Esophagus squamous epithelium (tissue), 5 donors: Measurements from ENCODE around the gene TBC1D9. TPM values are rescaled to one million over a fixed set of nuclear protein-coding genes. Genes with fewer than 3 reads are reported as not detected.
"Not testable (repeated sequence)": the region's sequence is repeated elsewhere in the genome, so short reads cannot be mapped to it uniquely, and the experiment has no call there.

Experiments
- DNase-seq: peaks from one replicate; lab custom pipeline; 2025; lab: John Stamatoyannopoulos, UW
- H3K27ac ChIP-seq, 4 donors: fragments of 200-600 bp; sonication (generic); one replicate each; pipeline ENCODE4 v1.5.1; 2016 to 2019; ENCODE audit warnings: mild to moderate bottlenecking in 1 of 4
- H3K27me3 ChIP-seq, 4 donors: fragments of 200-600 bp; sonication (generic); 1 replicate in 3 of 4; 2 replicates in 1 of 4; pipeline versions ENCODE4 v1.5.1 to v1.6.0; 2017 to 2021; ENCODE audit warnings: antibody characterized with exemption in 1 of 4
- H3K36me3 ChIP-seq, 3 donors: fragments of 200-600 bp; sonication (generic); one replicate each; pipeline ENCODE4 v1.5.1; 2016 to 2019
- H3K4me1 ChIP-seq, 3 donors: fragments of 200-600 bp; sonication (generic); one replicate each; pipeline ENCODE4 v1.5.1; 2017 to 2019
- H3K4me3 ChIP-seq, 4 donors: fragments of 200-600 bp; sonication (generic); 1 replicate in 3 of 4; 2 replicates in 1 of 4; pipeline ENCODE4 v1.5.1; 2016 to 2019; ENCODE audit warnings: mild to moderate bottlenecking in 2 of 4, moderate library complexity in 1 of 4
- H3K9me3 ChIP-seq, 3 donors: fragments of 200-600 bp; sonication (generic); one replicate each; pipeline ENCODE4 v1.5.1; 2016 to 2019
- POLR2A ChIP-seq, 4 donors: fragments of 450-650 bp; IDR thresholded peaks; one replicate each; pipeline ENCODE4 v1.6.1; 2017; ENCODE audit warnings: antibody characterized with exemption in 4 of 4, mild to moderate bottlenecking in 4 of 4, moderate library complexity in 3 of 4
- WGBS, 2 donors: methylation state at CpG; one replicate each; pipeline ENCODE4 v1.1.5; 2018; 5-methylcytosine and 5-hydroxymethylcytosine counted together
- intact Hi-C: fragments of 100-400 bp; cut with DNase I; formaldehyde crosslinking; loops from one replicate; pipeline ENCODE4 v1.15.0; 2022
- total RNA-seq, 4 donors: library from RNA; depleted of rRNA; stranded (reverse); fragments of >200 nt; gene quantifications; one replicate each; pipeline ENCODE4 v1.1.0, GENCODE V29; 2016
- TF ChIP-seq, protein P1 (sequence below), 6 experiments: fragments of 450-650 bp in 4 of 6; fragments of 200-600 bp in 2 of 6; sonication (generic) in 2 of 6; IDR thresholded peaks; one replicate each; pipeline ENCODE4 v1.5.1; 2016 to 2019; ENCODE audit warnings: antibody characterized with exemption in 6 of 6, mild to moderate bottlenecking in 4 of 6, moderate library complexity in 4 of 6
- donor health status: DM: yes; HTN: yes; CAD: no.

Gene TBC1D9
- total RNA-seq, 4 donors from 2014 or later, result 8.6 to 21.0 (median 11.5) TPM

DNA sequence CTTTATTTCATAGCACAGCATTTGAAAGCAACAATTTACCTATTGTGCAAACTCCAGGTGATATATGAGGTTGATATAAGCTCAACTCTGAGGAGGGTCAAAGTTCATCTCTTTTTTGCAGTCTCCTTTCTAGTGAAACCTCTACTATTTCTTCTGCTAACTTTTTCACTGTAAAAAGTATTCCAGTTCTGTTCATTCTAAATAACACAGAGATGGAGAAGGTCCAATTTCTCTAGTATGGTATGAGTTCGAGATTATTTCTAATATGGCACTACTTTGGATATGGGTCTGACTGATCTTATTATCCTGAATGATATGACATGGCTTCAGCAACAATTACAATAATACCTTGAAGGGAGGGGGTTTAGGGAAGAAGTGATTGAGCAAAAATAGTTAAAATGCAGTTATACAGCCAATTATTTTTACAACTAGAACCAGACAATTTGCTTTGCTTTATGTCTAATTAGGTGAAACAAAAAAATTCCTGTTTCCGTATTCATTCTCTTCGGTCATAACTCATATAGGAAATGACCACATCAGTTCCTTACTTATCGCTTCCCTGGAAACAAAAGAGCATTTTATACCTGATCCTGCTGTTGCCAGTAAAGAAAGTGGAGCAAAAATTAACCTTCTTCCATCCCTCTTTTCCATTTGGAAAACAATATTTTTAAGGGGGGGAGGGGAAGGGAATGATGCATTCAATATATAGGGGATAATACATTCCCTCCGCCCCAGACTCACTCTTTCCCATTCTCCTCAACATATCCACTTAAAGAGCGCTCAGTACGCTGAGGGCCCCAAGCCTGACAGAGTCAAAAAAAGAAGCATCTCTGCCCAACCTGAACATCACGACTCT, 1.0 kb downstream of the TBC1D9 start:
- peak overlapping the region; percentile 93 to 97 (median 96) for H3K27ac ChIP-seq
- peaks cover 0 to 33% (median 6%) of the 10 kb centered on the region in 3 donors for H3K4me1 ChIP-seq
- 10 to 13% methylated on average over 6 to 8 of the region's 8 CpGs for WGBS, 2 donors
- TF ChIP-seq, protein P1, sequence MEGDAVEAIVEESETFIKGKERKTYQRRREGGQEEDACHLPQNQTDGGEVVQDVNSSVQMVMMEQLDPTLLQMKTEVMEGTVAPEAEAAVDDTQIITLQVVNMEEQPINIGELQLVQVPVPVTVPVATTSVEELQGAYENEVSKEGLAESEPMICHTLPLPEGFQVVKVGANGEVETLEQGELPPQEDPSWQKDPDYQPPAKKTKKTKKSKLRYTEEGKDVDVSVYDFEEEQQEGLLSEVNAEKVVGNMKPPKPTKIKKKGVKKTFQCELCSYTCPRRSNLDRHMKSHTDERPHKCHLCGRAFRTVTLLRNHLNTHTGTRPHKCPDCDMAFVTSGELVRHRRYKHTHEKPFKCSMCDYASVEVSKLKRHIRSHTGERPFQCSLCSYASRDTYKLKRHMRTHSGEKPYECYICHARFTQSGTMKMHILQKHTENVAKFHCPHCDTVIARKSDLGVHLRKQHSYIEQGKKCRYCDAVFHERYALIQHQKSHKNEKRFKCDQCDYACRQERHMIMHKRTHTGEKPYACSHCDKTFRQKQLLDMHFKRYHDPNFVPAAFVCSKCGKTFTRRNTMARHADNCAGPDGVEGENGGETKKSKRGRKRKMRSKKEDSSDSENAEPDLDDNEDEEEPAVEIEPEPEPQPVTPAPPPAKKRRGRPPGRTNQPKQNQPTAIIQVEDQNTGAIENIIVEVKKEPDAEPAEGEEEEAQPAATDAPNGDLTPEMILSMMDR (IDR thresholded peaks at IDR 0.05), result no peak
- no peak for TF ChIP-seq POLR2A (IDR thresholded peaks at IDR 0.05)
- no peaks in the 10 kb centered on the region for H3K36me3 ChIP-seq
- intact Hi-C loops, result no loop called here
- H3K9me3 ChIP-seq, result no peaks in the 10 kb centered on the region
- H3K27me3 ChIP-seq, result peaks cover 0 to 4% (median 0%) of the 10 kb centered on the region in 4 donors
- no peak for DNase-seq
- H3K4me3 ChIP-seq, result peak overlapping the region; percentile 73 to 89 (median 85)

DNA sequence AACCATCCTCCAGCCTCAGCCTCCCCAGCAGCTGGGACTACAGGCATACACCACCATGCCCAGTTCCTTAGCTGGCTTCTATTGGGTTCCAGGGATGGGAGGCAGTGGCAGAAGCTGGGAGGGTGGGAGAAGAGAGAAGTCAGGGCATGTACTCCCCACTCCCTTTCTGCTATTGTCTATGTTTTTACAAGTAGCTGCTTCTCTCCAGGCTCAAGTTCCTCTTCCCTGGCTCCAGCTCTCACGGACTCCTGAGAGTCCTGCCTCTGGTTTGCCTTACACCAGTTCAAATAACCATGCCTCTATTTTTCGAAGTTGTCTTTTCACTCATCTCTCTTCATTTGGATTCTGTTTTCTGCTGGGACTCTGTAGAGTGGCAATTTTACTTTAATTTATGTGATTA, 2.9 kb downstream of the TBC1D9 start:
- no peak overlapping the region for H3K4me3 ChIP-seq
- no peaks in the 10 kb centered on the region for H3K9me3 ChIP-seq
- H3K36me3 ChIP-seq, result no peaks in the 10 kb centered on the region
- intact Hi-C loops, result no loop called here
- peaks cover 0 to 4% (median 0%) of the 10 kb centered on the region in 4 donors for H3K27me3 ChIP-seq
- WGBS, 2 donors, result 70 to 71% methylated on average over 2 of the region's 2 CpGs
- peaks cover 0 to 33% (median 6%) of the 10 kb centered on the region in 3 donors for H3K4me1 ChIP-seq
- no peak for TF ChIP-seq POLR2A (IDR thresholded peaks at IDR 0.05)
- TF ChIP-seq, protein P1 (IDR thresholded peaks at IDR 0.05), result no peak
- H3K27ac ChIP-seq, result no peak overlapping the region
- no peak for DNase-seq

DNA sequence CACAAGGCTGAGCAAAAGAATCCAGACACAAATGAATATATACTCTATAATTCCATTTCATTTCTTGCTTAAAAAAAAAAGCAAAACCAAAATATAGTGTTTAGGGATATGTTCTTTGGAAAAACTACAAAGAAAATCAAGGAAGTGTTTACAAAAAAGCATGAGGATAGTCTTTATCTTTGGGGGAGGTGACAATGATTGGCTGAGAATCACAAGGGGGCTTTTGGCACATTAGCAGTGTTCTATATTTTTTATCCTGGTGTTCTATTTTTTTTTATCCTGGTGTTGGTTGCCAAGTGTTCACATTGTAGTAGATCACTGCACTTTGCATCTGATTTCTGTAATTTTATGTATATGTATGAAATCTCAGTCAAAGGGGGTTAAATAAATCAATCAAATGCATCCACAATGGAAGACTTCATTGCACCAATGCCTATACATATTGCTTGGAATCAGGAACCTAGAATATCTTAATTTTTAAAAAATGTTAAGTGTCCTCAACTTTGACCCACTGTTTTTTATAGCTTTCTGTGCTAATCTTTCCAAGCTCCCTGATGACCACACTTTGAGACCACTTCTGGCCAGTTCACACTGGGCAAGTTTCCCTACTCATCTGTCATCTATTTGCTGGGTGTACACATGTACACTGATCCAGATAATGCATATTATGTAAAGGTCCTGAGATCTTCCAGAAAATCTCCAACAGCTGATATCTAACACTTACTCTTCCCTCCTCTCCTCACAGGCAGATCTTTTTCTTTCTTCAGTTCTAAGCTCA, 3.7 kb downstream of the TBC1D9 start:
- no peaks in the 10 kb centered on the region for H3K9me3 ChIP-seq
- peaks cover 0 to 30% (median 6%) of the 10 kb centered on the region in 3 donors for H3K4me1 ChIP-seq
- H3K27ac ChIP-seq, result no peak overlapping the region
- H3K4me3 ChIP-seq, result no peak overlapping the region
- no peaks in the 10 kb centered on the region for H3K36me3 ChIP-seq
- TF ChIP-seq, protein P1 (IDR thresholded peaks at IDR 0.05), result no peak
- no peak for TF ChIP-seq POLR2A (IDR thresholded peaks at IDR 0.05)
- H3K27me3 ChIP-seq, result peaks cover 0 to 4% (median 0%) of the 10 kb centered on the region in 4 donors
- intact Hi-C loops, result no loop called here
- no peak for DNase-seq

DNA sequence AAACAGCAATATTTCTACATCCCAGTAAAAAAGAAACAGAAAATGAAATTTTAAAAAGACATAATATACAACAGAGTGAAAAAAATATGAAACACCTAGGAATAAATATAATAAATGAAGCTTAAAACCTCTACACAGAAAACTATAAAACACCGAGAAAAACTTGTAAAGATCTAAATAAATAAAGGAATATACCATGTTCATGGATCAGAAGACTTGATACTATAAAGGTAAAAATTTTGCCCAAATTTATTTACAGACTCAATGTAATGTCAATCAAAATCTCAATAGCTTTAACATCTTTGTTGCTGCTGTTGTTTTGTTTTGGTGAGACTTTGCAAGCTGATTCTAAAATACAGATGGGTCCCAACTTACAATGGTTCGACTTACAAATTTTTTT, 5.7 kb downstream of the TBC1D9 start:
- Histone ChIP-seq H3K9me3 (no peaks in the 10 kb centered on the region), H3K4me3 (no peak overlapping the region), H3K27me3 (no peaks in the 10 kb centered on the region), H3K27ac (no peak overlapping the region), H3K36me3 (no peaks in the 10 kb centered on the region), H3K4me1 (peaks cover 0 to 18% (median 6%) of the 10 kb centered on the region in 3 donors)
- no peak for TF ChIP-seq POLR2A (IDR thresholded peaks at IDR 0.05)
- TF ChIP-seq, protein P1 (IDR thresholded peaks at IDR 0.05), result no peak
- DNase-seq, result no peak
- intact Hi-C loops, result no loop called here
- WGBS, 2 donors, result 89 to 93% methylated on average over 2 of the region's 2 CpGs

DNA sequence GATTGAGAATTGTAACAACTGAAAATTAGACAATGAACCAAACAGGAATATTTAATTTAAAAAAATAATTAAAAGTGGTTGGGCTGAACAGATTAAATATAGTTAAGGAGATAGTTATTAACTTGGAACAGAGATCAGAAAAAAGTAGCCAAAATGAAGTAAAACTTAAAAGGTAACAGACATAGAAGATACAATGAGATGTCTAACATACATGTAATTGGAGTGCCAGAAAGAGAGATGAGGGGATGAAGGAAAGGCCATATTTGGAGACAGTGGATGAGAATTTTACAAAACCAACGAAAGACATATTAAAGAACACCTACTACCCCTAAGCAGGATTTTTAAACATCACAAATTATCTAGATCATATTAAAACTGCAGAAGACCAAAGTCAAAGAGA, 8.0 kb downstream of the TBC1D9 start:
- H3K4me3 ChIP-seq, result no peak overlapping the region
- peaks cover 3 to 12% (median 5%) of the 10 kb centered on the region in 3 donors for H3K4me1 ChIP-seq
- no peak overlapping the region for H3K27ac ChIP-seq
- no peak for TF ChIP-seq POLR2A (IDR thresholded peaks at IDR 0.05)
- TF ChIP-seq, protein P1 (IDR thresholded peaks at IDR 0.05), result no peak
- DNase-seq, result no peak
- no peaks in the 10 kb centered on the region for H3K9me3 ChIP-seq
- no peaks in the 10 kb centered on the region for H3K27me3 ChIP-seq
- H3K36me3 ChIP-seq, result no peaks in the 10 kb centered on the region
- intact Hi-C loops, result no loop called here
- WGBS, 2 donors, result 100% methylated on average over 1 of the region's 1 CpG

DNA sequence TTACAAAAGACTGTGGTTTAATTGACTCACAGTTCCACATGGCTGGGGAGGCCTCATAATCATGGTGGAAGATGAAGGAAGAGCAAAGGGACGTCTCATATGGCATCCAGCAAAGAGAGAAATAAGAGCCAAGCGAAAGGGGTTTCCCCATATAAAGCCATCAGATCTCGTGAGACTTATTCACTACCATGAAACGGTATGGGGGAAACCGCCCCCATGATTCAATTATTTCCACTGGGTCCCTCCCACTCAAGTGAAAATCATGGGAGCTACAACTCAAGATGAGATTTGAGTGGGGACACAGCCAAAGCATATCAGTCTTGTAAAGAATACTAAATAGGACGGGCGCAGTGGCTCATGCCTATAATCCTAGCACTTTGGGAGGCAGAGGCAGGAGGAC, 9.6 kb downstream of the TBC1D9 start:
- H3K36me3 ChIP-seq, H3K4me3 ChIP-seq, DNase-seq, H3K9me3 ChIP-seq, intact Hi-C loops, H3K27ac ChIP-seq, H3K27me3 ChIP-seq: not testable (repeated sequence)
- peaks cover 3 to 26% (median 11%) of the 10 kb centered on the region in 3 donors for H3K4me1 ChIP-seq
- 85 to 91% methylated on average over 7 of the region's 7 CpGs for WGBS, 2 donors
